Choroid plexus epithelial cell (primary cell): Measurements from ENCODE around the gene TMEM181.
"Not testable (repeated sequence)": the region's sequence is repeated elsewhere in the genome, so short reads cannot be mapped to it uniquely, and the experiment has no call there.

Experiments used
- DNase-seq: peaks from one replicate; pipeline ENCODE4 v3.0.0-alpha.2; 2010; ENCODE audit warnings: low read depth
- H3K4me3 ChIP-seq: 2 replicates; pipeline ENCODE4 v1.5.1; 2011; ENCODE audit warnings: low read depth, mild to moderate bottlenecking, control low read depth, low read length, moderate library complexity
- CTCF ChIP-seq: conservative IDR thresholded peaks from 2 replicates; pipeline ENCODE4 v1.5.1; 2011; ENCODE audit warnings: low read depth, mild to moderate bottlenecking, control low read depth, inconsistent platforms, low read length, moderate library complexity

The TMEM181 gene

DNA sequence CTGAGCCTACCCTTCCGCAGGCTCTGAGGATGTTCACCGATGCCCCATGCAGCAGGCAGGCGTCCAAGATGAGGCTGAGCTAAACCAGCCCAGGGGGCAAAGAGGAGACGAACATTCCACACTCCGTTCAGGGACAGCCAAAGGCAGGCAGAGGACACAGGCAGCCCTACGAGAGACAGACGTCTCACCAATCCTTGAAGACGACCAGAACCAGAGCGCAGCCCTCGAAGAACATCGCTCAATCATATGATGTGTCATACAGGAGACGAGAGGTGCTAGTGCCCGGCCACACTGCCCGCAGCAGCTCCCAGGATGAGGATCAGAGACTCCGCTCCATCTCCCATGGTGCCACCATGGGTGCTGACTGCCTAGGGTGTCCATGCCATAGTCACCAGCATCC, 35.6 kb upstream of the TMEM181 start:
- no peak for DNase-seq
- TF ChIP-seq CTCF, result no peak
- H3K4me3 ChIP-seq, result no peak overlapping the region

DNA sequence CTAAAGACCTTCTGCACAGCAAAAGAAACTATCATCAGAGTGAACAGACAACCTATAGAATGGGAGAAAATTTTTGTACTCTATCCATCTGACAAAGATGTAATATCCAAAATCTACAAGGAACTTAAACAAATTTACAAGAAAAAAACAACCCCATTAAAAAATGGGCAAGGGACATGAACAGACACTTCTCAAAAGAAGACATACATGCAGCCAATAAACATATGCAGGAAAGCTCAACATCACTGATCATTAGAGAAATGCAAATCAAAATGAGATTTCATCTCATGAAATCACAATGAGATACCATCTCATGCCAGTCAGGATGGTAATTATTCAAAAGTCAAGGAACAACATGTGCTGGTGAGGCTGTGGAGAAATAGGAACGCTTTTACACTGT, 32.0 kb upstream of the TMEM181 start:
- H3K4me3 ChIP-seq, DNase-seq: not testable (repeated sequence)

DNA sequence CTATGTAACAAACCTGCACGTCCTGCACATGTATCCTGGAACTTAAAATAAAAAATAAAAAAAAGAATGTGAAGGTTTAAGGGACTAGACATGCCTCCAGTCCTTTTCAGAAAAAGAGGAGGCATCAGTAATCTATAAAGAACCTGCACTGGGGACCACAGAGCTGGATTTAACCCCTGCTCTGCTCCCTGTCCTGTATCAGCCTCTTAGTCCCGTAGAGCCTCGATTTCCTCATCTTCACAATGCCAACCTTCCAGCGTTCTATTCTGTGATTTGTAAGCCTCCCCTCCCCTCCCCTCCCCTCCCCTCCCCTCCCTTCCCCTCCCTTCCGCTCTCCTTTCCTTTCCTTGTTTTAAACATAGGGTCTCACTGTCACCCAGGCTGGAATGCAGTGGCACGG, 31.1 kb upstream of the TMEM181 start:
- no peak overlapping the region for H3K4me3 ChIP-seq
- no peak for TF ChIP-seq CTCF
- DNase-seq, result no peak

GRCh38 chr6:158529629-158530028, 30.3 kb upstream of the TMEM181 start:
- TF ChIP-seq CTCF, result no peak
- H3K4me3 ChIP-seq, result no peak overlapping the region
- DNase-seq, result no peak

GRCh38 chr6:158531566-158531965, 28.3 kb upstream of the TMEM181 start:
- no peak overlapping the region for H3K4me3 ChIP-seq
- TF ChIP-seq CTCF, result no peak
- DNase-seq, result no peak

DNA sequence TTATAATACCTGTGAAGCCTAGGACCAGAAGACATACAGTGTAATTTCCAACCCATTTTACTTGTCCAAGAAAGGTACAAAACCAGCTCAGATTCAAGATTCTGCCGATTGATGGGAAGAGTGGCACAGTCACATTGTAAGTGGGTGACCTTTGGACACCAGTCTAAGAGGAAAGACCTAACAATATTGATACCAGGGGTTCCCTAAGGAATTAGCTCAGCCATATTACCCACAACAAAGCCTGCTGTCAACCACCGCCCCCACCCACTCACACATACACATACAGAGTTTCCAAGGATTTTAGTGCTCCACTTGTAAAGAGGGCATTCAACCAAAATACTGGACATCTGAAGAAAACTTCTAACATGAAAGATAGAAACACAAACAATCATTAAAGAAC, 27.9 kb upstream of the TMEM181 start:
- no peak for DNase-seq
- no peak overlapping the region for H3K4me3 ChIP-seq
- no peak for TF ChIP-seq CTCF

DNA sequence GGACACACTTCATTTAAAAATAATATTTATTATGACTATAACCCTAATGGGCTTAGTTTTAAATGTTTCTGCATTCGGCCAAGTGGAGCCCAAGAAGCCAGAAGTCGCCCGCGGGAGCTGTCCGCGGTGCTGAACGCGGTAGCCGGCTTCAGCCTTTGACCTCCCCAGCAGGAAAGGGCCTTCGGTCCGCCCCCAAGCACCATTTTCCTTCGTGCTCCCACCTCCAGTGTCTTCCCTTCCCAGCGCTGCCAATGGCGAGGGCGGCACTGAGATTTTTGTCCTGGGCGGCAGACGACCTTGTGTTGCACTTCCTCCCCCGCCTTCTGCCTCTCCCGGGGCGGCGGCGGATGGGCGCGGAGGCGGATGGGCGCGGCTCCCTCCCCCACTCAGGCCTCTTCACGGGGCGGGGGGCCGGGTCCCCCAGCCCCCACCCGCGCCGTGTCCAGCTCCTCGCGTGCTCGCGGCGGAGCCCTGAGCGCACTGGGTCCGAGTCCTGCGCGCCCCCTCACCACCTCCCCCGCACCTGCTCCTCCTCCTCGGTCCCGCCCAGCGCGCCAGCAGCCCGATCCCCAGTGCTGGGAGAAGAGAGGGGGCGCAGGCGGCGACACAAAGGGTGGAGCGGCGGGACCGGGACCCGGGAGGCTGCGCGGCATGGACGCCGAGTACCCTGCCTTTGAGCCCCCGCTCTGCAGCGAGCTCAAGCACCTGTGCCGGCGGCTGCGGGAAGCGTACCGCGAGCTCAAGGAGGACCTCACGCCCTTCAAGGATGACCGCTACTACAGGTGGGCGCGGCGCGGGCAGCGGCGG, 23.6 kb upstream of the TMEM181 start:
- H3K4me3 ChIP-seq, result peak overlapping the region; percentile 57
- peak; percentile 73 for DNase-seq
- TF ChIP-seq CTCF, result no peak
